Measurements from ENCODE around the gene PCNX1.

DNA sequence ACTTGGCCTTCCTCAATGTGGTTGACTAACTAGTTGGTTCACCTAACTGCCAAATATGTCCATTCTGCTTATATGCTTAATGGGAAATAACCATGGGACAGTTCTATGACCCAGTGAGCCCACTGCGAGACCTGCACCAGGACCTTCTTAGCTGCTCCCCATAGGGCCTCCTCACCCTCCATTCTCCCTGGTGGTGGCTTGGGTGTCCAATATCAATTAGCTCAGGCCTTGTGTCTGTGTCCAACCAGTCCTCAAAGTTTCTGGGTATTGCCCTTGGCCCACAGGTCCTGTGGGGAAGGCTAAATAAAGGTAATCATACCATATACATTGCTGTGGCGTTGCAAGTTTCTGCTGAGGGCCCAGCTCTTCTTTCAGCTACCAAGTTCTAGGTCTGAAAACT is 228.2 kb downstream of the PCNX1 start:
- TF ChIP-seq, protein P1, sequence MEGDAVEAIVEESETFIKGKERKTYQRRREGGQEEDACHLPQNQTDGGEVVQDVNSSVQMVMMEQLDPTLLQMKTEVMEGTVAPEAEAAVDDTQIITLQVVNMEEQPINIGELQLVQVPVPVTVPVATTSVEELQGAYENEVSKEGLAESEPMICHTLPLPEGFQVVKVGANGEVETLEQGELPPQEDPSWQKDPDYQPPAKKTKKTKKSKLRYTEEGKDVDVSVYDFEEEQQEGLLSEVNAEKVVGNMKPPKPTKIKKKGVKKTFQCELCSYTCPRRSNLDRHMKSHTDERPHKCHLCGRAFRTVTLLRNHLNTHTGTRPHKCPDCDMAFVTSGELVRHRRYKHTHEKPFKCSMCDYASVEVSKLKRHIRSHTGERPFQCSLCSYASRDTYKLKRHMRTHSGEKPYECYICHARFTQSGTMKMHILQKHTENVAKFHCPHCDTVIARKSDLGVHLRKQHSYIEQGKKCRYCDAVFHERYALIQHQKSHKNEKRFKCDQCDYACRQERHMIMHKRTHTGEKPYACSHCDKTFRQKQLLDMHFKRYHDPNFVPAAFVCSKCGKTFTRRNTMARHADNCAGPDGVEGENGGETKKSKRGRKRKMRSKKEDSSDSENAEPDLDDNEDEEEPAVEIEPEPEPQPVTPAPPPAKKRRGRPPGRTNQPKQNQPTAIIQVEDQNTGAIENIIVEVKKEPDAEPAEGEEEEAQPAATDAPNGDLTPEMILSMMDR (IDR thresholded peaks at IDR 0.05), result no peak
- TF ChIP-seq POLR2A (IDR thresholded peaks at IDR 0.05), result no peak

All from esophagus squamous epithelium (tissue), 4 donors.